NCI-H748 (cell line): ENCODE results near the gene ACVR2B.

Source experiments
- DNase-seq: peaks from one replicate; lab custom pipeline; 2025; ENCODE audit not compliant: unreplicated experiment; lab: John Stamatoyannopoulos, UW

Gene ACVR2B

GRCh38 chr3:38480930-38481329, 27.2 kb downstream of the ACVR2B start:
- no peak for DNase-seq

DNA sequence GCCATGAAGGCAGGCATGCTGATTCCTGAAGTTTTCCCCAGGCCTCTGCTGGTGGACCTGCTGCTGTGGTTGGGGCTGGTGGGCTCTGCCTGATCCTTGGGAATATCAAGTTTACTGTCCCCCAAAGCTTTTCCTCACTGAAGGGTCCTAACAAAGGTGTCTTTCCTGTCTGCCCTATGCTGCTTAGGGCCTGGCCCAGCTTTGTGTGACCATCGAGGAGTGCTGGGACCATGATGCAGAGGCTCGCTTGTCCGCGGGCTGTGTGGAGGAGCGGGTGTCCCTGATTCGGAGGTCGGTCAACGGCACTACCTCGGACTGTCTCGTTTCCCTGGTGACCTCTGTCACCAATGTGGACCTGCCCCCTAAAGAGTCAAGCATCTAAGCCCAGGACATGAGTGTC, 29.3 kb downstream of the ACVR2B start:
- no peak for DNase-seq

GRCh38 chr3:38487323-38487722, 33.6 kb downstream of the ACVR2B start:
- DNase-seq: no peak

DNA sequence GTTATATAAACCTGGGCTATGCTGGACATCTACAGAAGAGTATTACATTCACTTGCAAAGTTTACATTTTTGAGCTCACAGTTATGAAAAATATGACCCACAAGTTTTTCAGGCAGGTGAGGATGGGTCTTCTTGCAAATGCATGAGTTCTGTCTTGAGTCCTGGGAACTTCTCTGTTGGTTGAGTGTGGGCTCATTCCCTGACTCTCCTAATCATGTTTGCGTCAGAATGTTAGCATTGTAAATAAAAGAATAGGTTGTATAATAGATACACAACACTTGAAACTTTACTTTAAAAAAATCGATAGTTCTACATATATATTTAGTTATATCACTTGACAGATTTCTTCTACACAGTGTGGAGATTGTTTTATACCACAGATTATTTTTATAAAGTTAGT, 35.3 kb downstream of the ACVR2B start:
- DNase-seq: no peak

DNA sequence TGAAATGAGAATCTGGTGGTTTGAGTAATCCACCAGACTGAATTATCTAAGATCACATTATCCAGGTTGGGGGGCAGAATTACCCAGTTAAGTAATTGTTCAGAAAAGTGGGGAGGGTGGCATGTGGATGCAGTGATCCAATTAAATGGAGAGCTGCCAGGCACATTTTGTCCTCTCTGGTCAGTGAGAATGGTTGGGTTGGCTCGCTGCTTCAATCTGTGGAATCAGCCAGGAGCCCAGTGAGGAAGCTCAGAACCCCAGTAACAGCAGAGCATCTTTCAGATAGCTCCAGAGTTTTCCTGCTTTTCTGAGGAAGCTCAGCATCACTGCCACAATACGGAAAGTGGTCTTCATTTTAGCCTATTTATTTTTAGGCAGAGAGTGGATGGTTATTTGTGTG, 36.1 kb downstream of the ACVR2B start:
- no peak for DNase-seq

DNA sequence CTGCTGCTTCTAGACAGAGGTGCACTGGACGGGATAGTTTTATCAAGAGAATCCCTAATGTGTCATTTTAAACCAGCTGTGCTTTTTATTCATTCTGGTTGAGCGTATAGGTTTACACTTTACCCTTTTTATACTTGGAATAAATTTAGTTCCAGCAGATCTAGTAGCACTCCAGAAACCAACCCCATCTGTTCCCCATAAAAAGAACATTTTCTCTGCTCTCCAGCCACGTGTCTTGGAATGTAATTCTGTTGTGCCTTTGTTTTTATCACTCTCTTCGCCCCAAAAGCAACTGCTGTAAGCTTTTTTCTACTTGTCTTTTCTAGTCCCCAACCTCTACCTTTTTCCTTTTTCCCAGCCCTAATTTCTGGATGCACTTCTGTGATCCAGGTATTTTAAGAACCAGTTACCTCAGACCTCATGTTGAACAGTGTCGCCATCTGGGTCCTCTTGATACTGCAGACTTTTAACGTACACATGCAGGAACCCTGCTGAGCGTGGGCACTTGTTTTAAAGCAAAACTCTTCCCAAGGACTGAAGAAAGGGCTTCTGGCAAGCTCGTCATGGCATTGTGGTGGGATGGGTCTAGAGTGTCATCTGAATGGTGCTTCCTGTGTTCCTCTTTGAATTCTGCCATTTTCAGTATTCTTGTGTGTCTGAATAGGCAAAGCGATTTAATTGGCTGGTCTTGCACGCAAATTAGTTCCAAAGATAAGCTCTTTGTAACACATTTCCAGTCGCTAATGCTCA, 36.8 kb downstream of the ACVR2B start:
- DNase-seq: no peak

DNA sequence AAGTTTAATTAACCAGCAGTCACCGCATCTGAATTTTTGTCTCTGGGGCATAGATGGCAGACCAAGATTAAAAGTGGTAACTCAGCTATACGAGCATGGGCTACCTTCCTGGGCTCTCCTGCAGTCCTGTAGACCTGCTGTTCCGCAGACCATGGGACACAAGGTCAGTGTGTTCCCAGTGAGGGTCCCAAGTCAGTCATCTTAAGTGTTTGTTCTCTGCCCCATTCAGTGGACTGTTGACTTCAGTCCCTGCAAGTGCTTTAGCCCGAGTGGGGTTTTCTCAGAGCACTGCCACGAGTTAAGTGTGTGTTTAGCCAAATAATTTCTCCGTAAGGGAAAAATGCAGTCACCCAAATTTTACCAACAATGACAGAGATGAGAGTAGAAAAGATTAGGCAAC, 37.5 kb downstream of the ACVR2B start:
- DNase-seq: no peak

- no peak for DNase-seq
Measured at GRCh38 chr3:38493031-38493430, 39.3 kb downstream of the ACVR2B start.

DNA sequence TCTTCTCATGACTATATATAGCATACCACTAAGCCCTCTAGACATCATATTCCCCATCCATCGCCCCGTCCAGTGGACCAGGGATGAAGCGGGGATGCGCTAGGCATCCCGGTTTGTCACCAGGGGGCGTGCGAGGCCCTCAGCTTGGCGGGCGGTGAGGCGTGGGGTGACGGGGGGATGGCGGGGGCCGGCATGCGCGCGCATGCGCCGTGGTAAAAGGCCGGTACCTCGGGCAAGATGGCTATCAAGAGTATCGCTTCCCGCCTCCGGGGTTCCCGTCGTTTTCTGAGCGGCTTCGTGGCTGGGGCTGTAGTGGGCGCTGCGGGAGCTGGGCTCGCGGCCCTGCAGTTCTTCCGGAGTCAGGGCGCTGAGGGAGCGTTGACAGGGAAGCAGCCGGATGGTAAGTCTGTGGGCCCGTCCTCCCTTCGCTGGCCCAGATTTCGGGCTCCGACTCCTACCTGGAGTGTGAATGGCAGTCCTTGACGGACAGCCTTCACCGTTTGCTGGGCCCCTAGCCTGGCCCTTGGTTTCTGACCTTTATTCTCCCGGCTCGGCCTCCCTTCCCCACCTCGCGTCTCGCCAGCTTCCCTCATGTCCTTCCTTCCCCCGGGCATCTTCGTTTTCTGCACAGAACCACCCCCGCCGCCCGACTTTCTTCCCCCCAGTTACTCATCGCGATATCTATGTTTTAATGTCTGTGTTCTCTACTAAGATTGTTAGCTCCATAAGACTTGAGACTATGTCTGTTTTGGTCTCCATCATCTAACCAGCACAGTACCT, 42.6 kb downstream of the ACVR2B start, which contains the start of gene EXOG:
Gene EXOG (plus strand): TSS at position 210 of the 780 bp plus-strand sequence. CDS start 28 bp downstream, at position 238.
- DNase-seq: peak; percentile 88

DNA sequence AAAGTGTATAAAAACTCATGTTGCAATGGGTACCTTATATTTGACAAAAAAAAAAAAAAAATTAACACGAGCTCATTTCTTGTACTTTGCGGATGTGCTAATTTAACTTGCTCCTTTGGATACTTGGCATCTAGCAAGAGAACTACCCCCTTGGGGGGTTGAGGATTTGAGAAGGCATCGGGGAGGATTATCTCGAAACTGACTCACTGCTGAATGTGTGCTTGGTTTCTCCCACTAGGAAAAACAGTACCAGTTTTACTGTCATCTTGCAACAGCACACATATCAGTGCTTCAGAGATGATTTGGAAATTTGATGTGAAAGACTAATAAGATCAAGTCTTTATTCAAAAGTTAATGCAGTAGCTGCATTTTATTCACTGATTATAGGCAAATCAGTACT, 43.3 kb downstream of the ACVR2B start:
- DNase-seq: no peak

DNA sequence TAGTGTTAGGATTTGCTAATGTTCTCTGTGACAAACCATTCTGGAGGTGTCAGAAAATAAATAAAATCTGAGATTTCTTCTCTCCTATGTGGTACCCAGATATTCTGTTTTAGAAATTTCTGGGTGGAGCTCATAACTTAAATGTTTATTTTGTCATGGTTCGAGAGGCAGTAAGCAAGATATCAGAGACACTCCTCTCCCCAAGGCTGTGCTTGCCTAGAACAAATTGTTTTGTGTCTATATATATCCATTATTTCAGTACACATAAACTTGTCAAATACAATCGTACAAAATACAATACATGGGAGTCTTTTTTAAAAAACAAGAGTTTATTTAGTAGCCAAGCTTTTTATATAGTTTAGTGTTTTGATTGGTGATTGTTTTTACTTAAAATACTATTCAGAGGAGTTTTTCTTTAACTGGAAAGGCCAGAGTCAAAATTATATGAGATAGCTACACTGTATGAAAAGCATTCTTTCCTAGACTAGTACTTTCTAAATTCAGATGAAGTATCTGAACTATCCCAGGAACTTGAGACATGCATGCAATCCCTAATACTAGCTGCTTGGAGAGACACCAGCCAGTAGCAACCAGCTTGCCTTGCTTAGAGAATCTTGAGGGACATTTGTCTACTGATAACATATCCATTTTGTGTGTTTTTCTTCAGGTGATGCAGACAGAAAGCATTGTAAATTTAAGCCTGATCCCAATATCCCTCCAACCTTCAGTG, 47.2 kb downstream of the ACVR2B start:
- no peak for DNase-seq

DNA sequence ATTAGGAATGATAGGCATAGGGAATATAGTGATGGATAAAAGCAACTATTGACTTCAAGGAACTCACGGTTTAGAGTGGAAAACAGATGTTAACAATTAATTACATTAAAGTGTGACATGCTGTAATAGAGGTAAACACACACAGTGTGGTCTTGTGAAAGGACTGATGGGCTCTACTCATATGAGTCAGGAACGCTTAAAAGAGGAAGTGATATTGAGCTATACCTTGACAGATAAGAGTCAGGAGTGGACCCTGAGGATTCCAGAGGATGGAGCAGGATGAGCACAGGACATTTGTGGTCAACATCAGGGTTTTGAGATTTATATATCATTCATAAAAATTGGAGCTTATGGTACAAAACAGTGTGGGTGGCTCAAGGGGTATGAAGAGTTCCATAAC, 53.4 kb downstream of the ACVR2B start:
- no peak for DNase-seq

DNA sequence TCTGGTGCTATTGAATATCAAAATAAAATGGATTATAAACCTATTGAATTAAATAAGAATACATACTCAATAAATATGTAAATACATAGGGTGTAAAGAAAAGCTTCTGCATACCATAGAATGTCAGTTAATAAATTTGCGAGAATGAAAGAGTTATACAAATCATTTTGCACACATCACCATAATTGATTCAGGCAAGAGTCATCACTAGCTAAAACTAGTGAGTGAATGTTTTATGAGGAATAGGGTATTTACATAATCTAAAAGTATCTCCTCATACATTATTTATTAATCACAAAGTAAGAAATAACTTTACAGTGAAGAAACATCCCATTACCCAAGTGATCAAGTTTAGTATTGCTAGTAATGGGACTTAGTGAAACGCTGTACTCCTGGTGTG, 56.0 kb downstream of the ACVR2B start:
- no peak for DNase-seq

DNA sequence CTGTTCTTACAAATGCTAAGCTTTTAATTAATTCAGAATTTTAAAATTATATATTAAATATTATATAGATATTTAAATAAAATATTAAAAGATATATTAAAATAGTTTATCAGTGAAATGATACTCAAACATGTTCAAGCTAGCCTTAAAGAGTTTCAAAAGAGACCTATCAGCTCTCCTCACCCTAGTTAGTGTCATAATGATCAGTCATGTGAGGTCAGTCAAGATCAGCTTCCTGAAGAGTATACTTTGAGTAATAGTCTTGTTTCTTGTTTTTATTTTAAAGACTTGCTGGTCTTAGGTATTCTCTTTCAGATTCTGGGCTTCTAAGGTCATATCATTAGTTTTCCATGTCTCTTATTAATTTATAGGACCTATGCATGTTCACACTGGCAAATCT, 56.9 kb downstream of the ACVR2B start:
- no peak for DNase-seq

DNA sequence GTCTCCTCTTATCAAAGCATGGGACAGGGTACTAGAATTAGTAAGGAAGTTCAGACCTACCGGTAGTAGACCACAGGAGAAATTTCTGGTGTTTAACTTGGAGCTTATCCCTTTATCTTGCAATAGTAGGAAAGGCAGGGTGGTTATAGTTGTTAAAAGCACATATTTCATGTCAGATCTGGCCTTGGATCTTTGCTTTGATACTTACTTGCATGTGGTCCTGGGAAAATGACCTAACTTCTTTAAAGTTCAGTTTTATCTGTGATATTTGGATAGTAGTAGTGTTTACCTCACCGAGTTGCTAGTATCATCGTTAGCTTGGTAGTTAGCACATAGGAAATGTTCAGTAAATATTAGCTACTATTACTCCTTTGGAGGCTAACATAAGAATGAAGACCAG, 57.9 kb downstream of the ACVR2B start:
- DNase-seq: no peak

DNA sequence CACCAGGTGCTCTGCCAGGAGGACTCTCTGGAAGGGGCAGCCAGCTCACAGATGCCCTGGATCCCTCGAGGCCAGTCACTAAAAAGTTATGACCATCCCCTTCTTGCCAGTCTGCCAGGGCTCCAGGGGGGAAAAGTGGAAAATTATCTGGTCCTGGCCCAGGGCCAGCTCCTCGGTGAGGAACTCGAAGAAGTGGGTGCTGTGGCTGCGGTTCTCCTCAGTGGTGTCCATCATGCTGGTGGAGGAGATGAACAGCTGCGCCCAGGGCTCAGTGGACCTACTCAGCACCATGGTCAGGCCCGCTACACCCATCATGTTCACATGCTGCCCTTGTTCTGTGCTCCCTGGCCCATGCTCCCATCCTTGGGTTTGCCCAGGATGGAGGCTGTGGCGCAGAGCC, 61.7 kb downstream of the ACVR2B start:
- no peak for DNase-seq

DNA sequence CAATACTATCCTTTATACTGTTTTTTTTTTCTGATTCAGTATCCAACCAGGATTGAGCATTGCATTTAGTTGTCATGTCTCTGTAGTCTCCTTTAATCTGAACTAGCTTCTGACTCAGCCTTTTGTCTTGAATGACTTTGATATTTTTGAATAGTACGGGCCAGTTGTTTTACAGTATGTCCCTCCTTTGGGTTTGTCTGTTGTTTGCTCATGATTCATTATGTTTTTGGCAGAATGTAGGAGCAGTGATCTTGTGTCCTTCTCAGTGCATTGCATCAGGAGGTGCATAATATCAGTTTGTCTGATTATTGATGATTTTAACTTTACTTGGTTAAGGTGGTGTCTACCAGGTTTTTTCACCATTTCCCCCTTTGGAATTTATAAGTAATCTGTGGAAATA, 63.0 kb downstream of the ACVR2B start:
- DNase-seq: no peak

DNA sequence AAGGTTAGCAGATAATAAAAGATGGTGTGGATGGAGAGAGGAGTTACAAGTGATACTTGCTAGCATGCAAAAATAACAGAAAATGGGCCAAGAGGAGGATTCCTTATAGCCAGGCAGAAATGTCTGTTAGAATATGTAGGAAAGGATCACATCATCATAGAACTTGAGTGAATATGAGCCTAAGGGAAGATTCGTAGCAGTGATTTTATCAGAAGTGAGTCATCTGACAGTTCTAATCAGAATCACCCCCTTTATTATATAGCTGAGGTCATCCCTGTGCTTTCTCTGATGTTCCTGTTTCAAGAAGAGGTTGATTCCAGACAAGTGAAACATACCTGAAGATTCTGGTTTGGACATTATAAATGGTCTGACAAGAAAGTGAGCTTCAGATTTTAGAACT, 65.3 kb downstream of the ACVR2B start:
- no peak for DNase-seq

DNA sequence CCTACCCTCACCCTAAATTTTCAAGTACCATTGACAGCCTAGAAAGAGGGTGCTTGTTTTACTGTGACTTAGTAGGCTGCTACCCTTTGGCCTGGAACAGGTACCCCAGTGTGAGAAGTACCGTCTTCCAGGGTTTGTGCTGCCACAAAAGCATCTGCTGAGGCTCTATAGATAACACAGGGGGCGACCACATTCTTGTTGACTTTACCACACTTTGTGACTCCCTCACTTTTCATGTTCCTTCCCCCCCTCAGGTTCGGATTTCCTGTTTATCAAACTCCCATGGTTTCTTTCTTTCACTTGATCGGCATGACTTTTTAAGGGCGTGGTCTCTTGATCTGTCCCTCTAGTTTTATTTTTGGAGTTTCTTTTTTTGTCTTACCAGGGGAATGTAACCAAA, 66.0 kb downstream of the ACVR2B start:
- no peak for DNase-seq

GRCh38 chr3:38521391-38521987, 67.8 kb downstream of the ACVR2B start:
- DNase-seq: peak; percentile 58

GRCh38 chr3:38522002-38522401, 68.3 kb downstream of the ACVR2B start:
- no peak for DNase-seq
